HG03139 (cell line): ENCODE results near the gene KRT36.

Source experiments
- ATAC-seq: cut with Tn5 transposase; IDR thresholded peaks from one replicate; pipeline ENCODE4 v1.9.1; 2021; ENCODE audit not compliant: unreplicated experiment

The KRT36 gene

GRCh38 chr17:41489531-41489930 is at the start of gene KRT36:
Gene KRT36 (minus strand): TSS chr17:41489910. CDS start chr17:41489864, 46 bp downstream.
- ATAC-seq = no peak

DNA sequence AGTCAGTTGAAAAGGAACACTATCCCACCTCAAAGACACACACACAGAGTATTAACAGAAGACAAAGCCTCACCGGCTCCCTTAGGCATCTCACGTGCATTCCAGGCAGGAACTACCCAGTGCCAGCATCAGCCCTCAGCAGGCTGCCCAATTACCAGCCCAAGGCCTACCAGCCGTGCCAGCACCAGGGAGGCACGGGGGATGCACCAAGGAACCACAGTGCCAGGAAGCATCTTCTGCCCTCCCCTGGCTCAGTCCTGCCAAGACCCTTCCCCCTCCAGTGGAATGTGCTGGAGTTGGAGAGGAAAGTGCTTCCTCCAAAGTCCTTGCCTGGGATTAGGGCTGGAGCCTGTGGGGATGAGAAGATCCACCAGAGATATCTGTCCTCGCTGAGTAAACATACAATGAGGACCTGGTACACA is 49.4 kb upstream of the KRT36 start:
- ATAC-seq = no peak

DNA sequence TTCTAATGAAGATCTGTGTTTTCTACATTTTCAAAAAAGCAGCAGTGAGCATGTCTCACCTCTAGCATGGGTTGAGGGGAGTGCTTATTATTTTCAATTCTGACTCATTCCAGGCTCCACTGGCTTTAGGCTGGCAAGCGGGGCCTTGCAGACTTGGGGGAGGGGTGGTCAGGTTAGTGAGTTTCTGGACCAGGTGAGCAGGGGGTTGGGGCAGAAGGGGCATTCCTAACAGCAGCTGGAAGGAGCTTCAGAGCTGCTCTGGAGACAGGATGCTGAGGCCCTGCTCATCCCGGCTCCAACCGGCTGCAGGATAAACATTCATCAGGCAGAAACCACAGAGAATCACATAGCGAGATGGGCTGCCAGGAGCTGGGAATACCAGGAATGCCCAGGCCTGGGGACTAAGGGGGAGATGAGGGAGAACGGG is 48.9 kb upstream of the KRT36 start:
- ATAC-seq = no peak

GRCh38 chr17:41537990-41538389 is 48.3 kb upstream of the KRT36 start:
- no peak for ATAC-seq

GRCh38 chr17:41537614-41537954 is 47.9 kb upstream of the KRT36 start:
- ATAC-seq = no peak

DNA sequence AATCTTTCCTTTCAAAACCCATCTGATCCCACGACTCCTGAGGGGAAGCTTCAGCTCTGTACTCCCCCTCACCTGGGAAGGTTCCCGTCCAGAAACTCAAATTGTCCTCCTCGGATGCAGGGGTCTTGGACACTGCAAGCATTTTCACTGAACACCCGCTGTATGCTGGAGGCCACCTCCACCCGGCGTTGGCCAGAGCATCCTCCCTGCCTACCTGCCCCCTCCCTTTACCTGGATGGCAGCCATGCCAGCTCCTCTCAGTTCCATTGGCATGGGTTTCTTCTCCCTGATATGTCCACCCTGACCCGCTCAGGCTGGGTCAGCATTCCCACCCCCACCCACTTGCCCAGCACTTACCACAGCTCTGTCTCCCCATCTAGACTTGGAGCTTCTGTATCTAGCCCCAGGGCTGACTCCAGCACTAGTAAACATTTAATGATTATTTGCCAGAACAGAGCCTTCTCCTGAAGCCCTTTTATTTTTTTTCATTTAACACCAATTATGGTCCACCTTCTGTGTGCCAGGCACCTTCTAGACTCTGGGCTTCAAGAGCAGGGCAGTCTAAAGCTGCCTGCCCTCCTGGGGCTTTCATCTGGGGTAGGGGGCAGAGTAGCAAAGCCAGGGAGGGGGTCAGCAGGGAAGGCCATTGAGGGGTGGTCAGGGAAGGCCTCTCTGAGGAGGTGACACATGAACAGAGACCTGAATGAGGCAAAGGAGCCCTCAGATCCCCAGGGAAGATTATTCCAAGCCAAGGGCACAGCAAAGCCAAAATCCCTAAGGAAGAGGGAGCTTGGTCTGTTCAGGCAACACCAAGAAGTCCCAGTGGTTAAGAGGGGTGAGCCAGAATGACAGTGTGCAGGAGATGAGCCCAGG is 47.3 kb upstream of the KRT36 start:
- ATAC-seq = no peak

DNA sequence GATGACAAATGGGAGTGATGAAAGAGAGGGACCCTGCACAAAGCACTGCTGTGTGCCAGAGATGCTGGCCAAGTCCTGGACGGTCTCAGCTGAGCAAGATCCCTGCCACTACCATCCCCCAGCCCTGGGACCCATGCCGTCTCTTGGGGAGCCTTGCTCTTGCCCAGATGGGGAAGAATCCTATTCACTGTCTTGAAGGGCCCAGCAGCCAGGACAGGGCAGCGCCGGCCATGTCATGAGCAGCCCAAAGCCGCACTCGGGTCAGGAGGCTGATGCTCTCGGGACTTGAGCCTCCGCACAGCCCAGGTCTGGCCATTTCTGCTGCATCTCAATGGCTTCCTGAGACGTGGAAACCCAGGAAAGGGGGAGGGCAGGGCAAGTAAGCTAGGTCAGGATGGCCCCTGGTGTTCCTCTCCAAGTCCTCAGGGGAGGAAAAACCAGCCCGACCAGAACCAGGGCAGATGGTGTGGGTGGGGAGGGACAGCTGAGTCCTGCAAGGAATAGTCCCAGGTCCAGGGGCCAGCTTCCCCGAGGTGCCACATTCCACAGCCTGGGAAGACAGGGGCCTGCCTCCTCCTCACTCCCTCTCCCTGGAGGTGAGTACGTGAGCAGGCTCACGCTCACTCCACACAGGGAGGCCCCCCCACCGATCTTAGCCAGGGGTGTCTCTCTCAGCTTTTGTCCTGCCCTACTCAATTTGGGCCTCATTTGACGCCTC is 46.2 kb upstream of the KRT36 start:
- ATAC-seq = no peak

GRCh38 chr17:41534899-41535546 is 45.3 kb upstream of the KRT36 start:
- no peak for ATAC-seq

- no peak for ATAC-seq
Measured at GRCh38 chr17:41533613-41534012, 43.9 kb upstream of the KRT36 start.

- no peak for ATAC-seq
Measured at GRCh38 chr17:41532947-41533570, 43.3 kb upstream of the KRT36 start.

DNA sequence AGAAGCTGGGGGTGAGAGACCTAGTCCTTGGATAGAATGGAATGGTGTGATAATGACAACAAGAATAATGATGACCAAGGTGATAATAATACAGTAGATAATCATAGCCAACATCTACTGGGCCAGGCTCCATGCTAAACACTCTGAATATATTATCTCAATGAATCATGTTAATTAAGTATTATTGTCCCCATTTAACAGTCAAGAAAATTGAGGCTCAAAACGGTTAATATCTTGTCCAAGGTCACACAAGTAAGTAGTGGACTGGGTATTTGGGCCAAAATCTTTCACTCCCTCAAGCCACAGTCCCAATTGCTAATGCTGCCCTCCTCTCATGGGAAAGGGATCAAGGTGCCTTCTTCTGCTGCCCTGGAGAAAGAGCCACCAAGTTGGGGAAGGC is 42.3 kb upstream of the KRT36 start:
- no peak for ATAC-seq

DNA sequence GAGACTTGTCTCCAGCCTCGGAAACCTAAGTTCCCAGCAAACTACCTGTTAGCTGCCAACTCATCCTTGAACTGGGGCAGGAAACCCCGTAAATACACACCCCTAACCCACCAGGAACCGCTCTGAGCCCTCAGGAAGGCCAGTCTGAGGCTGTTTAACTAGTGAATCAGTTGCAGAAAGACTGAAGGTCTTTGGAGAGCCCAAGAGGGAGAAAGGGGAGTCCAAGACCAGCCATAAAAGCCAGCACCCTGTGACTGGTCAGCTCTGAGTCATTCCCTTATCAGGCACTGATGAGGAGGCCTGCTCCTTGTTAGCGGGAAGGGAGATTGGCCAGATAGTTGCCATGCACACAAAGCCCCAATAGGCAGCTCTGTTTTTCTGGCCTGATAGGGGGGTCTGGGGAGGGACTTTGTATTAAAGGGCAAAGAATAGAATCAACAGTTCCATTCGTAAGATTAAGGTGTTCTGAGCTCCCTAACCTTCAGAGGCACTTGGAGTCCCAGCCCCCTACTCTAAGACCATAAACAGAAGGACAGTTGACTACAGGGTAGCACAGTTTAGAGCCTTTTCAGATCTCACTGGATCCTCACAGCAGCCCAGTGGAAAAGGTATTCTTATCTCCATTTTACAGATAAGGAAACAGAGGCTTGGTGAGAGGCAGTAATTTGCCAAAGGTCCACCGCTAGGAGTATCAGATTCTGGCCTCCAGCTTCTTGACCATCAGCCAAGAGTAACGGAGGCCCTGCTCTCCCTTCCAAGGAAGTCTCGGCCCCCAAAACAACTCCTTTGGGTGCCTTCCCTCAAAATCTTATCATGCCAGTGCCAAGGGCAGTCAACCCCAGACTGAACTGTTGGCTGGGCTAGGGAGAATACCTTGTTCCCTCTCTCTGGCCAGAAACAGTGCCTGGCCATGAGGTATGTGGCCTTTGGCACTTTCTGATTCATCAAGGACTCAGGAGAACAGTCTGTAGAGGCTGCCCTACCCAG is 40.6 kb upstream of the KRT36 start:
- no peak for ATAC-seq

GRCh38 chr17:41529491-41529915 is 39.8 kb upstream of the KRT36 start:
- no peak for ATAC-seq

DNA sequence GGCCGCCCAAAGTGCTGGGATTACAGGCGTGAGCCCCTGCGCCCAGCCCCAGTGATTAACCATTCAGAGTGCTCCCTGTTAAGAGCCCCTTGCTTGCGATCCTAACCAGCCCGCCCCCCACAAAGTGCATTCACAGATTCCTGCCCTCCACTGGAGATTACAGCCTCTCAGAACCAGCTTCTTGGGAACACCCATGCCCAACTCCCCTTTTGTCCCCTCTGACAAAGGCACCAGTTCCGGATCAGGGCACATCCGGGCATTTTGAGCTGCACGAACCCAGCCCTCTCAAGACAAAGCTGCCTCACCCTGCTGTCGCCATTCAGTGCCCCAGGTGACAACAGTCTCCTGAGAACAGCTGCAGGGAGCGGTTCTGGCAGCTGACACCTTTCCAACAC is 39.2 kb upstream of the KRT36 start:
- ATAC-seq = no peak

DNA sequence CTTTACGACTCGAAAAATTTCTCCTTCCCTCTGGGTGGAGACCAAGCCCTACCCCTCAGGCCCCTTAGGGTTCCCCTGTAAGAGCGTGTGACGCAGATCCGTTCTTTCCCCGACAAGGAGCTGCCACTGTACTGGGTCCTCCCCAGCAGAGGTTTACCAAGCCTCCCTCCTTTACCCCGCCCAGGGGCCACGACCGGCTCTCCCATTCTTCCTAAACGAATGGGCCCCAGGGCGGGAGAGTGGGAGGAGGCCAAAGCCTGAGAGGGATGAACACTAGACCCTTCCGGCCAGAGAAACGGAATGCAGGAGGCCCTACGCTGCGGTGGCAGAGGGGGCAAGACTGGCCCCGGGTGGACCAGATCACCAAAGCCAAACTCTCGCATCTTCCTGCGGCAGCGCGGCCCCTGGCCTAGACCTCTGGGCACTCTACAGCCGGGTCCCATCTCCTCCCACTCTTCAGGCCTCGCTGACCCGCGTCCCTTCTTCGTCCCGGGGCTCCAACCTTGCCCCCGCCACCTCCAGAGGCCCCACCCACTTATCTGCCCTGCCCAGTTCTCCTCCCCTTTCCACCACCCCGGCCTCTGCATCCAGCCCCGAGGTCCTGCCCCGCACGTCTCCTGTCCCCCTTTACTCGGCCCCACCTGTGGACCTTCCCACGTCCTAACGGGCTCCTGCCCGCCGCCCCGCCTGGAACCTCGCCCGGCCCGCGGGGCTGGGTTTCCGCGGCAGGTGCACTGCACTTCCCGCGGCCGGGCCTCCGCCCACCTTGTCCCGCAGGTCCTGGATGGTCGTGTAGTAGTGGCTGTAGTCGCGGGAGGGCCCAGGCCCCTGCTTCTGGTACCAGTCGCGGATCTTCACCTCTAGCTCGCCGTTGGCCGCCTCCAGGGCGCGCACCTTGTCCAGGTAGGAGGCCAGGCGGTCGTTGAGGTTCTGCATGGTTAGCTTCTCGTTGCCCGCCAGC is 37.6 kb upstream of the KRT36 start:
- ATAC-seq = no peak

GRCh38 chr17:41524261-41524660 is 34.6 kb upstream of the KRT36 start:
- no peak for ATAC-seq

GRCh38 chr17:41523787-41524186 is 34.1 kb upstream of the KRT36 start:
- ATAC-seq = no peak

GRCh38 chr17:41523225-41523593 is 33.5 kb upstream of the KRT36 start:
- ATAC-seq = no peak
